ENCODE measurements around the gene GNB1L. TPM values are rescaled to one million over a fixed set of nuclear protein-coding genes. Genes with fewer than 3 reads are reported as not detected.

The GNB1L gene
- total RNA-seq, 1 experiment from 2014 or later, result 27.0 TPM

DNA sequence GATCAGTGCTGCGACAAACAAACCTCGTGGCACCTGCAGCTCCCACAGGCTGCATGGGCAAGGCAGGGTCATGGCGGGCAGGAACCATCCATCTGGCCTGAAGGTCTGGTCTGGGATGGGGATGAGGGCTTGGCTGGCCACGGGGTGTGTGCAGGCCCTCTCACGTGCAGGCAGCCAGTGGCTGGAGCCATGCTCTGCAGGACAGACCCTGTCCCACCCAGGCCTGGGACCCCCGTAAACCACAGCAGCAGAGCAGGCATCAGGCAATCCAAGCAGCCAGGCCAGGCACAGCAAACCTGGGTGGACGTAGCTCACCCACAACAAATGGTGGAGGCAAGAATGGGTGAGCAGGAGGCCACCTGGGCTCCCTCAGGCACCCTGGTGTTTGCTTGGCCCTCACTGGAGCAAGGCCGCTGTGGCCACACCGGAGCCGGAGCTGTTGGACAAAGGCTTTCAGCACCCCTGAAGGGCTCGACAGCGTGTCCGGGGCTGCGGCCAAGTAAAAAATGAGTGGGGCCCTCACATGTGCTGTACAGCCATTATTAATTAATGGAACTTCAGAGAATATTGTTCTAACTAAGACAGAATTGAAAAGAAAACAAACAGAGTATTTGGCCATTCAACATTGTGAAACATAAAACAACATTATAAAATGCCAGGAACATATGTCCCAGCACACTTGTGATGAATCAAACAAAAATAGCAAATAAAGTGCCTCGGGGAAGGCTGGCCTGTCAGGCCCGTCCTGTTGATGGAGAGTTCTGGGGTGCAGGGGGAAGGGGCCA, 24.0 kb upstream of the GNB1L start:
- Histone ChIP-seq H3K4me3 (ENCODE audit: low read length) (no peak overlapping the region), H3K9me2 (replicated peaks; ENCODE audit: low read length) (no peaks in the 10 kb centered on the region), H3F3A (ENCODE audit: low read length, unreplicated experiment) (no peaks in the 10 kb centered on the region), H3K27ac (ENCODE audit: low read length) (no peak overlapping the region), H3K27me3 (ENCODE audit: low read length) (no peaks in the 10 kb centered on the region), H3K9ac (ENCODE audit: low read length) (no peak overlapping the region), H3K9me3 (ENCODE audit: low read length) (no peaks in the 10 kb centered on the region), H4K20me1 (ENCODE audit: low read length) (no peaks in the 10 kb centered on the region), H2AFZ (ENCODE audit: low read length) (no peak overlapping the region), H3K79me2 (ENCODE audit: low read length) (peaks cover 13% of the 10 kb centered on the region), H3K4me2 (ENCODE audit: low read length) (peak overlapping the region; percentile 48; the same call in 1 of the 2 replicates), H3K4me1 (ENCODE audit: insufficient read depth, low read length) (peaks cover 40% of the 10 kb centered on the region), H3K36me3 (ENCODE audit: low read depth, low read length) (no peaks in the 10 kb centered on the region)
- BruUV-seq (replicated peaks), result no TSS peak
- DNase-seq (no peak), ATAC-seq (no peak)
- ChIA-PET CTCF (no interaction called here), POLR2A (ENCODE audit: unreplicated experiment) (no interaction called here)
- intact Hi-C loops (cut with micrococcal nuclease), result no loop called here
- TF ChIP-seq, protein P1, sequence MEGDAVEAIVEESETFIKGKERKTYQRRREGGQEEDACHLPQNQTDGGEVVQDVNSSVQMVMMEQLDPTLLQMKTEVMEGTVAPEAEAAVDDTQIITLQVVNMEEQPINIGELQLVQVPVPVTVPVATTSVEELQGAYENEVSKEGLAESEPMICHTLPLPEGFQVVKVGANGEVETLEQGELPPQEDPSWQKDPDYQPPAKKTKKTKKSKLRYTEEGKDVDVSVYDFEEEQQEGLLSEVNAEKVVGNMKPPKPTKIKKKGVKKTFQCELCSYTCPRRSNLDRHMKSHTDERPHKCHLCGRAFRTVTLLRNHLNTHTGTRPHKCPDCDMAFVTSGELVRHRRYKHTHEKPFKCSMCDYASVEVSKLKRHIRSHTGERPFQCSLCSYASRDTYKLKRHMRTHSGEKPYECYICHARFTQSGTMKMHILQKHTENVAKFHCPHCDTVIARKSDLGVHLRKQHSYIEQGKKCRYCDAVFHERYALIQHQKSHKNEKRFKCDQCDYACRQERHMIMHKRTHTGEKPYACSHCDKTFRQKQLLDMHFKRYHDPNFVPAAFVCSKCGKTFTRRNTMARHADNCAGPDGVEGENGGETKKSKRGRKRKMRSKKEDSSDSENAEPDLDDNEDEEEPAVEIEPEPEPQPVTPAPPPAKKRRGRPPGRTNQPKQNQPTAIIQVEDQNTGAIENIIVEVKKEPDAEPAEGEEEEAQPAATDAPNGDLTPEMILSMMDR (conservative IDR thresholded peaks at IDR 0.05; ENCODE audit: low read depth, low read length), result no peak
- TF ChIP-seq EZH2phosphoT487 (IDR thresholded peaks at IDR 0.05; ENCODE audit: borderline replicate concordance, low read length) (no peak), EZH2 (IDR thresholded peaks at IDR 0.05; ENCODE audit: low read length, unreplicated experiment) (no peak)

DNA sequence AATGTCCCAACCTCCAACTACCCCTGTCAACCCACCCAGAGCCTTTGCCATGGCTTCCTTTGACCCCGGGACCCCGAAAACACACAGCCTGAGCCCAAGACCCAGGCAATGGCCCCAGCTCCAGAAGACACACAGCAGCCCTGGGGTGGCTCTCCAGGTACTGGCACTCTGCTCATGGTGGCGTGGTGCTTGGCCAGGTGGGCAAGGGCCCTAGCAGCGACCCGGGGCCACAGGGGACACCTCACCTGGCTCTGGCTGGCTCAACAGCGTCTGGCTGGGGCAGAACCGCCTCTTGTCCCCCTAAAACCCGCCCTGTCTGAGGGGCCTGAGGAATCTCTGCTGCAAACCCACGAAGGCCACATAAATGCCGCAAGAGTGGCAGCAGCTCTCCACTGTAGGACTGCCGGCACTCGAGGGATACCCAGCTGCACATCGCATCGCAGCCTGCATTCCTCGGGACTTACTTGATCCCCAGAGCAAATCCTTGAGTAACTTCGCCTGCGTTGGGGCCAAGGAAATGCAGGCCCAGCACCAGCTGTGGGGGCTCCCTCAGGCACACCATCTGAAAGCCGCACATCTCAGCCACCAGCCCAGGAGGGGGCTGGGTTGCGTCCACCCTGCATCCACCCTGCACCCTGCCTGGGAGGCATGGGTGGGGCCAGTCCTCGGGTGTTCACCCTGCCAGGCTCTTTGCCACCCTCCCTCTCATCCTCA, 23.1 kb upstream of the GNB1L start:
- Histone ChIP-seq H3K9me3 (ENCODE audit: low read length) (no peaks in the 10 kb centered on the region), H3K9me2 (replicated peaks; ENCODE audit: low read length) (no peaks in the 10 kb centered on the region), H3K4me3 (ENCODE audit: low read length) (no peak overlapping the region), H4K20me1 (ENCODE audit: low read length) (no peaks in the 10 kb centered on the region), H3K36me3 (ENCODE audit: low read depth, low read length) (no peaks in the 10 kb centered on the region), H2AFZ (ENCODE audit: low read length) (no peak overlapping the region), H3K27me3 (ENCODE audit: low read length) (no peaks in the 10 kb centered on the region), H3K79me2 (ENCODE audit: low read length) (peaks cover 13% of the 10 kb centered on the region), H3K9ac (ENCODE audit: low read length) (no peak overlapping the region), H3K4me2 (ENCODE audit: low read length) (no peak overlapping the region), H3F3A (ENCODE audit: low read length, unreplicated experiment) (no peaks in the 10 kb centered on the region), H3K4me1 (ENCODE audit: insufficient read depth, low read length) (peaks cover 40% of the 10 kb centered on the region), H3K27ac (ENCODE audit: low read length) (no peak overlapping the region)
- intact Hi-C loops (cut with micrococcal nuclease), result no loop called here
- ChIA-PET CTCF (no interaction called here), POLR2A (ENCODE audit: unreplicated experiment) (no interaction called here)
- no peak for TF ChIP-seq EZH2 (IDR thresholded peaks at IDR 0.05; ENCODE audit: low read length, unreplicated experiment)
- TF ChIP-seq, protein P1 (conservative IDR thresholded peaks at IDR 0.05; ENCODE audit: low read depth, low read length), result no peak
- TF ChIP-seq EZH2phosphoT487 (IDR thresholded peaks at IDR 0.05; ENCODE audit: borderline replicate concordance, low read length), result no peak
- BruUV-seq (replicated peaks), result no TSS peak
- DNase-seq (no peak), ATAC-seq (no peak)
